Hepatocyte (in vitro differentiated cells): ENCODE results near the gene HEATR5B. TPM values are rescaled to one million over a fixed set of nuclear protein-coding genes. Genes with fewer than 3 reads are reported as not detected.

Experiments
- DNase-seq: peaks from one replicate; pipeline ENCODE4 v3.0.0-alpha.2; 2016; ENCODE audit warnings: low spot score
- H2AFZ ChIP-seq: fragments of 200-600 bp; sonication (generic); 2 replicates; pipeline ENCODE4 v1.6.0; 2016; ENCODE audit warnings: antibody characterized with exemption, mild to moderate bottlenecking
- H3K27ac ChIP-seq: fragments of 200-600 bp; sonication (generic); 2 replicates; pipeline ENCODE4 v1.5.1; 2016; ENCODE audit warnings: mild to moderate bottlenecking
- H3K27me3 ChIP-seq: fragments of 200-600 bp; sonication (generic); 2 replicates; pipeline ENCODE4 v1.6.1; 2016
- H3K36me3 ChIP-seq: fragments of 200-600 bp; sonication (generic); replicated peaks from 2 replicates; pipeline ENCODE4 v1.5.1; 2016; ENCODE audit warnings: low read depth; ENCODE audit not compliant: insufficient read depth
- H3K4me1 ChIP-seq: fragments of 200-600 bp; sonication (generic); 2 replicates; pipeline ENCODE4 v1.5.1; 2016; ENCODE audit warnings: mild to moderate bottlenecking, moderate library complexity; ENCODE audit not compliant: insufficient read depth
- H3K4me2 ChIP-seq: fragments of 200-600 bp; sonication (generic); 2 replicates; pipeline ENCODE4 v1.6.0; 2016
- H3K4me3 ChIP-seq: fragments of 200-600 bp; sonication (generic); 2 replicates; pipeline ENCODE4 v1.5.1; 2016; ENCODE audit warnings: mild to moderate bottlenecking
- H3K79me2 ChIP-seq: fragments of 200-600 bp; sonication (generic); 2 replicates; pipeline ENCODE4 v1.6.0; 2017; ENCODE audit warnings: mild to moderate bottlenecking
- H3K9me2 ChIP-seq: fragments of 200-600 bp; sonication (generic); replicated peaks from 2 replicates; pipeline ENCODE4 v1.6.0; 2017; ENCODE audit warnings: mild to moderate bottlenecking; ENCODE audit not compliant: insufficient read depth
- H3K9me3 ChIP-seq: fragments of 200-600 bp; sonication (generic); 2 replicates; pipeline ENCODE4 v1.5.1; 2016; ENCODE audit warnings: low read depth, mild to moderate bottlenecking
- H4K20me1 ChIP-seq: fragments of 200-600 bp; sonication (generic); 2 replicates; pipeline ENCODE4 v1.6.0; 2016; ENCODE audit warnings: mild to moderate bottlenecking; ENCODE audit not compliant: insufficient read depth, poor library complexity, severe bottlenecking
- EZH2 ChIP-seq: fragments of 200-600 bp; sonication (generic); IDR thresholded peaks from 2 replicates; pipeline ENCODE4 v1.6.1; 2016; ENCODE audit warnings: antibody characterized with exemption, mild to moderate bottlenecking, borderline replicate concordance
- EZH2phosphoT487 ChIP-seq: fragments of 200-600 bp; sonication (generic); IDR thresholded peaks from one replicate; pipeline ENCODE4 v1.6.1; 2018; ENCODE audit warnings: antibody characterized with exemption, mild to moderate bottlenecking, low read depth, moderate library complexity; ENCODE audit not compliant: unreplicated experiment, severe bottlenecking
- WGBS: methylation state at CpG from one replicate; pipeline ENCODE4 v1.1.6; 2016; ENCODE audit warnings: low lambda C conversion rate; ENCODE audit errors: missing lambda C conversion rate; 5-methylcytosine and 5-hydroxymethylcytosine counted together
- polyA plus RNA-seq: library from polyadenylated mRNA; unstranded; fragments of >200 nt; fragmentation: Nextera tagmentation; extraction: Ambion mirVana; gene quantifications from 2 replicates; pipeline ENCODE4 v1.2.1, GENCODE V29; 2016
- total RNA-seq: library from RNA; depleted of rRNA; stranded (reverse); fragments of >200 nt; gene quantifications from 2 replicates; pipeline ENCODE4 v1.2.3, GENCODE V29; 2014
- TF ChIP-seq, protein P1 (sequence below): fragments of 200-600 bp; sonication (generic); IDR thresholded peaks from 2 replicates; pipeline ENCODE4 v1.5.1; 2016; ENCODE audit warnings: antibody characterized with exemption, mild to moderate bottlenecking; ENCODE audit not compliant: poor library complexity

HEATR5B gene
- total RNA-seq = 24.1 and 25.1 TPM in 2 replicates
- polyA plus RNA-seq = 5.1 and 8.7 TPM in 2 replicates

DNA sequence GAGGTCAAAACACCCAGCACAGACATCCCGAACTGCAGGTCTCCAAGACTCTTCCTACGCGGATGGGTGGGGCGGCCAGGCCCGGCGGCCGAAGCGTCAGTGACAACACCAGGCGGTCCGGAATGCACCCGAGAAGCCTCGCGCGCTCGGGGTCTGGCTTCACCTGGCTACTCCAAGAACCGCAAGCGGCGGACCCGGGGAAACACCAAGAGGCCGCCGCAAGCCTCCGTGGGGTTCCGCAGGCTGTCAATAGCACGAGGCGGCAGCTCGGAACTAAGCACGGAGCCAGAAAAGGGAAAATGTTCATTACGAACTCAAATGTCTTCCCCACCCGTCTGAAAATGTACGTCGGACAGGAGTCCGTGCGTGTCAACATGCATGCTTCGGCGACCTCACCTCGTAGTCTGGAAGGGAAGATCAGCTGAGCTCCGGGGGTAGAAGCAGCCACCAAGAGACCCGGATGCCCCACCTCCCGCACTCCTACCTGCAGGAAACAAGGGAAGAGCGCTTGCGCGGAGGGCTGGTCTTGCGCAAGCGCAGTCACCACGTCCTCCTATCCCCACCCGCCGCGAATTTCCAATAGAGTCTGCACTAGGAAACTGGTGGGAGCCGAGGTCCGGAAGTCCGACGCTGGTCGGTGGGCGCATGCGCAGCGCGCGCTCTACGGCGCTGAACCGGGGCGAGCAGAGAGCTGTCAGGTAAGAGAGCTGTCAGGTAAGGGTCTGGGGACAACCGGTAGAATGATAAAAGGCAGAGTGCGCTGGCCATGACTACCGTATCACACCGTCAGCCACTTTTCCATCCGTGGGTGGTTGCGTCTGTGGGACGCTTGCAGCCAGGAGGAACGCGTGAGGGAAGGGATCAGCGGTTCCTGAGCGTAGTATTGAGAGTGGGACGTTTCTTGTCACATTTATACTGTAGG is at the start of gene HEATR5B, which contains the start of gene GPATCH11:
TSS of gene HEATR5B (minus strand) at position 500 of the 922 bp plus-strand sequence. CDS start 958 bp downstream, outside the sequence.
TSS of gene GPATCH11 (plus strand) at position 646 of the 922 bp plus-strand sequence. CDS start 3,864 bp downstream, outside the sequence.
- H3K4me3 ChIP-seq = peak within 1 kb of the TSS; percentile 76
- H3K4me2 ChIP-seq = peak within 1 kb of the TSS; percentile 86
- no peaks in the 10 kb centered on the region for H3K9me3 ChIP-seq
- H3K9me2 ChIP-seq = no peaks in the 10 kb centered on the region
- no peaks in the 10 kb centered on the region for H3K27me3 ChIP-seq
- peaks cover 12% of the 10 kb centered on the region for H3K4me1 ChIP-seq
- H3K27ac ChIP-seq = peak within 1 kb of the TSS; percentile 82
- peak within 1 kb of the TSS; percentile 76 for H2AFZ ChIP-seq
- H3K36me3 ChIP-seq = no peaks in the 10 kb centered on the region
- TF ChIP-seq EZH2phosphoT487 = no peak
- TF ChIP-seq, protein P1, sequence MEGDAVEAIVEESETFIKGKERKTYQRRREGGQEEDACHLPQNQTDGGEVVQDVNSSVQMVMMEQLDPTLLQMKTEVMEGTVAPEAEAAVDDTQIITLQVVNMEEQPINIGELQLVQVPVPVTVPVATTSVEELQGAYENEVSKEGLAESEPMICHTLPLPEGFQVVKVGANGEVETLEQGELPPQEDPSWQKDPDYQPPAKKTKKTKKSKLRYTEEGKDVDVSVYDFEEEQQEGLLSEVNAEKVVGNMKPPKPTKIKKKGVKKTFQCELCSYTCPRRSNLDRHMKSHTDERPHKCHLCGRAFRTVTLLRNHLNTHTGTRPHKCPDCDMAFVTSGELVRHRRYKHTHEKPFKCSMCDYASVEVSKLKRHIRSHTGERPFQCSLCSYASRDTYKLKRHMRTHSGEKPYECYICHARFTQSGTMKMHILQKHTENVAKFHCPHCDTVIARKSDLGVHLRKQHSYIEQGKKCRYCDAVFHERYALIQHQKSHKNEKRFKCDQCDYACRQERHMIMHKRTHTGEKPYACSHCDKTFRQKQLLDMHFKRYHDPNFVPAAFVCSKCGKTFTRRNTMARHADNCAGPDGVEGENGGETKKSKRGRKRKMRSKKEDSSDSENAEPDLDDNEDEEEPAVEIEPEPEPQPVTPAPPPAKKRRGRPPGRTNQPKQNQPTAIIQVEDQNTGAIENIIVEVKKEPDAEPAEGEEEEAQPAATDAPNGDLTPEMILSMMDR = no peak
- no peak for TF ChIP-seq EZH2
- WGBS = 2% methylated on average over 74 of the region's 74 CpGs
- no peaks in the 10 kb centered on the region for H4K20me1 ChIP-seq
- peaks cover 20% of the 10 kb centered on the region for H3K79me2 ChIP-seq
- DNase-seq = peak; percentile 99

- Histone ChIP-seq H3K4me2 (no peak overlapping the region), H3K27me3 (no peaks in the 10 kb centered on the region), H3K4me1 (no peaks in the 10 kb centered on the region), H3K4me3 (no peak overlapping the region), H2AFZ (no peak overlapping the region), H3K9me2 (no peaks in the 10 kb centered on the region), H4K20me1 (no peaks in the 10 kb centered on the region), H3K9me3 (no peaks in the 10 kb centered on the region), H3K79me2 (no peaks in the 10 kb centered on the region), H3K36me3 (no peaks in the 10 kb centered on the region), H3K27ac (no peak overlapping the region)
- 96% methylated on average over 6 of the region's 6 CpGs for WGBS
- no peak for TF ChIP-seq EZH2
- DNase-seq = no peak
Measured at GRCh38 chr2:37132914-37133313, 48.7 kb upstream of the HEATR5B start.

DNA sequence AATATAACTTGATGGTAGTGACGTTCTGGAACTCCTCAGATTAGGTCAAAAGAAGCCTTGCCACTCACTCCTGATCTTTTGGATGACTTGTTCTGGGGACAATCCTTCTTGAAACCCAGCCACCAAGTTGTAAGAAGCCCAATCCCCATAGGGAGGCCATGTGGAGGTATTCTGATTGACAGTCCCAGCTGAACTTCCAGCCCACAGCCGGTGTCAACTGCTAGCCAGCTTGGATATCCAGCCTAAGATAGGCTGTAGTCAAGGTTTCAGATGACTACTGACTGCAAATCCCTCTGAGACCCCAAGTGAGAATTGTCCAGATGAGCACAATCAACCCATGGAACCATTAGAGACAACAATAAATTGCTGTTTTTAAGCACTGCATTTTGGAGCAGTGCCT is 41.2 kb upstream of the HEATR5B start:
- 96% methylated on average over 2 of the region's 2 CpGs for WGBS
- no peaks in the 10 kb centered on the region for H4K20me1 ChIP-seq
- no peak overlapping the region for H3K4me2 ChIP-seq
- H2AFZ ChIP-seq = no peak overlapping the region
- H3K36me3 ChIP-seq = peaks cover 3% of the 10 kb centered on the region
- H3K9me3 ChIP-seq = no peaks in the 10 kb centered on the region
- no peak for DNase-seq
- H3K9me2 ChIP-seq = no peaks in the 10 kb centered on the region
- H3K4me1 ChIP-seq = no peaks in the 10 kb centered on the region
- no peak overlapping the region for H3K27ac ChIP-seq
- H3K4me3 ChIP-seq = no peak overlapping the region
- no peaks in the 10 kb centered on the region for H3K27me3 ChIP-seq
- H3K79me2 ChIP-seq = no peaks in the 10 kb centered on the region
- no peak for TF ChIP-seq EZH2
- TF ChIP-seq, protein P1 = no peak
- TF ChIP-seq EZH2phosphoT487 = no peak

DNA sequence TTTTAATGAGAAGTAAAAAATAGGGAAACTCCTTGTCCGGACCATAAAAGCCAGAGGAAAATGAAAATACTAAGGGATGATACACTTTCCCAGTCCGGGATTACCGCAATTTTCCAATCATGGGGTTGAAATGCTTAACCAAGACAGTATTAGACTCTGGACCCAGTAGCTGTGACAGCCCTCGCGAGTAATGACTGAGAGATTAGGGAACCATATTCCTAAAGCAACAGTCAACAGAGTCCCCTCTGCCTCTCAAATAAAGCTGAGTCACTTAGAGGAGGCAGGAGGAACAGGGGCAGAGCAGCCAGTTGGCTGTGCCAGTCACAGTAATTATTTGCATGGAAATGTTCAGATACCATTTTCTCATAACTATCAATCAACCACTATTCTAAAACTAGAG is 35.0 kb upstream of the HEATR5B start:
- peak; percentile 64 for DNase-seq
- Histone ChIP-seq H4K20me1 (no peaks in the 10 kb centered on the region), H3K4me1 (no peaks in the 10 kb centered on the region), H3K9me2 (no peaks in the 10 kb centered on the region), H3K9me3 (no peaks in the 10 kb centered on the region), H3K27ac (peak overlapping the region; percentile 85), H2AFZ (no peak overlapping the region), H3K4me3 (no peak overlapping the region), H3K27me3 (no peaks in the 10 kb centered on the region), H3K79me2 (no peaks in the 10 kb centered on the region), H3K36me3 (peaks cover 3% of the 10 kb centered on the region), H3K4me2 (peak overlapping the region; percentile 53)
- TF ChIP-seq EZH2phosphoT487 (no peak), EZH2 (no peak)
- TF ChIP-seq, protein P1 = no peak
- WGBS = 73% methylated on average over 5 of the region's 5 CpGs
